ENCODE results near the gene GTPBP1.

- TF ChIP-seq, protein P1, sequence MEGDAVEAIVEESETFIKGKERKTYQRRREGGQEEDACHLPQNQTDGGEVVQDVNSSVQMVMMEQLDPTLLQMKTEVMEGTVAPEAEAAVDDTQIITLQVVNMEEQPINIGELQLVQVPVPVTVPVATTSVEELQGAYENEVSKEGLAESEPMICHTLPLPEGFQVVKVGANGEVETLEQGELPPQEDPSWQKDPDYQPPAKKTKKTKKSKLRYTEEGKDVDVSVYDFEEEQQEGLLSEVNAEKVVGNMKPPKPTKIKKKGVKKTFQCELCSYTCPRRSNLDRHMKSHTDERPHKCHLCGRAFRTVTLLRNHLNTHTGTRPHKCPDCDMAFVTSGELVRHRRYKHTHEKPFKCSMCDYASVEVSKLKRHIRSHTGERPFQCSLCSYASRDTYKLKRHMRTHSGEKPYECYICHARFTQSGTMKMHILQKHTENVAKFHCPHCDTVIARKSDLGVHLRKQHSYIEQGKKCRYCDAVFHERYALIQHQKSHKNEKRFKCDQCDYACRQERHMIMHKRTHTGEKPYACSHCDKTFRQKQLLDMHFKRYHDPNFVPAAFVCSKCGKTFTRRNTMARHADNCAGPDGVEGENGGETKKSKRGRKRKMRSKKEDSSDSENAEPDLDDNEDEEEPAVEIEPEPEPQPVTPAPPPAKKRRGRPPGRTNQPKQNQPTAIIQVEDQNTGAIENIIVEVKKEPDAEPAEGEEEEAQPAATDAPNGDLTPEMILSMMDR (IDR thresholded peaks at IDR 0.05): no peak
- TF ChIP-seq EP300 (IDR thresholded peaks at IDR 0.05) (no peak), POLR2AphosphoS5 (IDR thresholded peaks at IDR 0.05) (no peak), POLR2A (IDR thresholded peaks at IDR 0.05) (no peak)
Observed at GRCh38 chr22:38745676-38746460, 40.1 kb downstream of the GTPBP1 start.
